IMR-90 (cell line): Measurements from ENCODE around the gene KIAA0232. TPM values are rescaled to one million over a fixed set of nuclear protein-coding genes. Genes with fewer than 3 reads are reported as not detected.
"Not testable (repeated sequence)": the region's sequence is repeated elsewhere in the genome, so short reads cannot be mapped to it uniquely, and the experiment has no call there.

ENCODE experiments used
- ATAC-seq: fragments of 200-7000 bp; cut with Tn5 transposase; 2 replicates; pipeline ENCODE4 v1.9.1; 2020; ENCODE audit warnings: low read depth, mild to moderate bottlenecking, moderate library complexity
- BruUV-seq: library from RNA; stranded (reverse); fragments of 400-500 nt; replicated peaks from 2 replicates; lab custom pipeline; 2021; lab: Mats Ljungman, UMichigan
- CTCF ChIA-PET: fragments of 300-600 bp; formaldehyde crosslinking; extraction: SDS; loops from one replicate; lab custom pipeline; 2021; ENCODE audit warnings: antibody characterized with exemption; lab: Yijun Ruan, JAX
- POLR2A ChIA-PET: fragments of 300-600 bp; sonication (Branson Sonifier 250); formaldehyde crosslinking; loops from one replicate; lab custom pipeline; 2022; ENCODE audit warnings: antibody characterized with exemption; ENCODE audit not compliant: unreplicated experiment; lab: Charles Lee
- DNase-seq: peaks from one replicate; pipeline ENCODE4 v3.0.0; 2013
- H2AFZ ChIP-seq: replicated peaks from 2 replicates; pipeline ENCODE3; 2013; ENCODE audit warnings: low read length, mild to moderate bottlenecking; ENCODE audit not compliant: poor library complexity
- H2AK5ac ChIP-seq: 2 replicates; pipeline ENCODE4 v1.6.1; 2013; ENCODE audit warnings: low read depth, low read length, inconsistent platforms
- H2AK9ac ChIP-seq: replicated peaks from 2 replicates; pipeline ENCODE3; 2013; ENCODE audit warnings: mild to moderate bottlenecking, low read depth, low read length, moderate library complexity; ENCODE audit not compliant: poor library complexity
- H2BK120ac ChIP-seq: 2 replicates; pipeline ENCODE4 v1.6.1; 2013; ENCODE audit warnings: low read depth, low read length, inconsistent platforms
- H2BK15ac ChIP-seq: 3 replicates; pipeline ENCODE4 v1.6.1; 2013; ENCODE audit warnings: low read depth, low read length, inconsistent platforms
- H2BK20ac ChIP-seq: 2 replicates; pipeline ENCODE4 v1.6.1; 2013; ENCODE audit warnings: low read depth, mild to moderate bottlenecking, inconsistent platforms, low read length, moderate library complexity
- H2BK5ac ChIP-seq: 2 replicates; pipeline ENCODE4 v1.6.1; 2013; ENCODE audit warnings: mild to moderate bottlenecking, low read depth, low read length, inconsistent platforms; ENCODE audit not compliant: poor library complexity, severe bottlenecking
- H3K14ac ChIP-seq: replicated peaks from 2 replicates; pipeline ENCODE4 v1.6.1; 2013; ENCODE audit warnings: low read depth, low read length, inconsistent platforms
- H3K18ac ChIP-seq: 2 replicates; pipeline ENCODE4 v1.6.1; 2013; ENCODE audit warnings: low read depth, low read length, control low read depth
- H3K23ac ChIP-seq: 2 replicates; pipeline ENCODE4 v1.6.1; 2013; ENCODE audit warnings: low read depth, low read length, inconsistent platforms
- H3K27ac ChIP-seq: 2 replicates; pipeline ENCODE4 v1.5.1; 2013; ENCODE audit warnings: mild to moderate bottlenecking, control low read depth, low read length; ENCODE audit not compliant: insufficient read depth
- H3K27me3 ChIP-seq: 2 replicates; pipeline ENCODE4 v1.6.1; 2013; ENCODE audit warnings: low read length; ENCODE audit not compliant: control insufficient read depth, insufficient read depth
- H3K36me3 ChIP-seq: 2 replicates; pipeline ENCODE4 v1.6.1; 2013; ENCODE audit warnings: low read length, mixed read lengths; ENCODE audit not compliant: control insufficient read depth, insufficient read depth
- H3K4ac ChIP-seq: 2 replicates; pipeline ENCODE4 v1.6.1; 2013; ENCODE audit warnings: low read depth, low read length, inconsistent platforms
- H3K4me1 ChIP-seq: 2 replicates; pipeline ENCODE4 v1.6.1; 2013; ENCODE audit warnings: low read length, mixed read lengths; ENCODE audit not compliant: control insufficient read depth, insufficient read depth
- H3K4me2 ChIP-seq: 2 replicates; pipeline ENCODE4 v1.6.1; 2013; ENCODE audit warnings: low read depth, mild to moderate bottlenecking, control low read depth, low read length, moderate library complexity
- H3K4me3 ChIP-seq: 2 replicates; pipeline ENCODE4 v1.5.1; 2013; ENCODE audit warnings: low read depth, mild to moderate bottlenecking, control low read depth, low read length, moderate library complexity; ENCODE audit not compliant: insufficient read depth
- H3K56ac ChIP-seq: 2 replicates; pipeline ENCODE4 v1.6.1; 2013; ENCODE audit warnings: low read length, inconsistent platforms; ENCODE audit not compliant: insufficient read depth; ENCODE audit errors: extremely low read depth
- H3K79me1 ChIP-seq, 2 experiments: 2 replicates each; pipeline ENCODE4 v1.6.1; 2013; ENCODE audit warnings: low read length in 2 of 2, inconsistent platforms in 1 of 2, low read depth in 1 of 2
- H3K9ac ChIP-seq: 2 replicates; pipeline ENCODE4 v1.6.1; 2013; ENCODE audit warnings: low read depth, low read length, control low read depth
- H3K9me1 ChIP-seq: 2 replicates; pipeline ENCODE4 v1.6.1; 2013; ENCODE audit warnings: low read length, inconsistent platforms; ENCODE audit not compliant: insufficient read depth
- H3K9me3 ChIP-seq: 2 replicates; pipeline ENCODE4 v1.6.1; 2013; ENCODE audit warnings: low read length; ENCODE audit not compliant: control insufficient read depth, insufficient read depth
- H4K20me1 ChIP-seq: 2 replicates; pipeline ENCODE4 v1.6.1; 2013; ENCODE audit warnings: low read length, inconsistent platforms; ENCODE audit not compliant: insufficient read depth
- H4K5ac ChIP-seq: 2 replicates; pipeline ENCODE4 v1.6.1; 2013; ENCODE audit warnings: mild to moderate bottlenecking, low read depth, low read length, control low read depth
- H4K8ac ChIP-seq, 2 experiments: 2 replicates each; pipeline ENCODE4 v1.6.1; 2013; ENCODE audit warnings: low read depth in 2 of 2, low read length in 2 of 2, control low read depth in 1 of 2, inconsistent platforms in 1 of 2
- H4K91ac ChIP-seq: 2 replicates; pipeline ENCODE4 v1.6.1; 2013; ENCODE audit warnings: low read depth, low read length, inconsistent platforms; ENCODE audit not compliant: insufficient read depth
- WGBS, 2 experiments: methylation state at CpG; one replicate each; pipeline versions ENCODE4 v1.1.5 to v1.1.7; 2013; ENCODE audit warnings: missing lambda C conversion rate in 2 of 2; ENCODE audit not compliant: insufficient read length in 1 of 2; ENCODE audit errors: extremely low coverage in 2 of 2; 5-methylcytosine and 5-hydroxymethylcytosine counted together
- dilution Hi-C: fragments of 300-500 bp; cut with HindIII; formaldehyde crosslinking; loops from one replicate; pipeline ENCODE4 v1.14.3; 2018; ENCODE audit warnings: low sequenced_read_pairs; ENCODE audit not compliant: unreplicated experiment
- in situ Hi-C: fragments of 300-500 bp; cut with MboI; formaldehyde crosslinking; loops from 3 replicates; pipeline ENCODE4 v1.14.3; 2019; ENCODE audit warnings: low sequenced_read_pairs, inconsistent platforms, mixed read lengths
- intact Hi-C: fragments of 100-400 bp; cut with micrococcal nuclease; formaldehyde crosslinking; loops from 2 replicates; pipeline ENCODE4 v1.10.0; 2022
- polyA plus RNA-seq, 3 experiments: library from polyadenylated mRNA; depleted of rRNA; stranded (reverse); fragments of >200 nt; gene quantifications; 2 replicates each; pipeline ENCODE4 v1.2.3, GENCODE V29; 2012; ENCODE audit warnings: low replicate concordance in 1 of 3
- total RNA-seq: library from RNA; depleted of rRNA; stranded (reverse); fragments of >200 nt; gene quantifications from 2 replicates; pipeline ENCODE4 v1.2.3, GENCODE V29; 2012

Gene KIAA0232
- total and polyA plus RNA-seq, 2 of the 4 experiments (the other 2 are of a cell fraction), result 6.8 to 19.5 TPM

- CTCF ChIA-PET, POLR2A ChIA-PET, H3K4me3 ChIP-seq, H2AFZ ChIP-seq, DNase-seq, H3K4me1 ChIP-seq, H3K4ac ChIP-seq, H4K91ac ChIP-seq, H3K23ac ChIP-seq, in situ Hi-C loops, H3K4me2 ChIP-seq, ATAC-seq, H2BK5ac ChIP-seq, H3K14ac ChIP-seq, H2BK20ac ChIP-seq, H4K5ac ChIP-seq, H3K27me3 ChIP-seq, H3K9ac ChIP-seq, intact Hi-C loops, dilution Hi-C loops, H4K8ac ChIP-seq, H2BK15ac ChIP-seq, H2BK120ac ChIP-seq, H3K18ac ChIP-seq, H3K36me3 ChIP-seq, H2AK9ac ChIP-seq, H3K9me3 ChIP-seq, H3K56ac ChIP-seq, H3K27ac ChIP-seq, H2AK5ac ChIP-seq, BruUV-seq: not testable (repeated sequence)
- H3K79me1 ChIP-seq, result peaks cover 28 to 76% of the 10 kb centered on the region in 2 experiments
- H3K9me1 ChIP-seq, result peaks cover 24% of the 10 kb centered on the region
- 100% methylated on average over 1 of the region's 4 CpGs; no CpG with 5 or more reads in 1 of the 2 experiments for WGBS, 2 experiments
- peaks cover 78% of the 10 kb centered on the region for H4K20me1 ChIP-seq
Measured at GRCh38 chr4:6791245-6791644, 8.7 kb downstream of the KIAA0232 start.

DNA sequence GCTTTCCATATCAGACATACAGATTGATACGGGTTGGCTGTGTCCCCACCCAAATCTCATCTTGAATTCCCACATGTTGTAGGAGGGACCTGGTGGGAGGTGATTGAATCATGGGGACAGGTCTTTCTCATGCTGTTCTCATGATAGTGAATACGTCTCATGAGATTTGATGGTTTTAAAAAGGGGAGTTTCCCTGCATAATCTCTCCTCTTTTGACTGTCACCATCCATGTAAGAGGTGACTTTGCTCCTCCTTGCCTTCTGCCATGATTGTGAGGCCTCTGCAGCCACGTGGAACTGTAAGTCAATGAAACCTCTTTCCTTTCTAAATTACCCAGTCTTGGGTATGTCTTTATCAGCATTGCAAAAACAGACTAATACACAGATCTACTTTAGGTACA lies 9.3 kb downstream of the KIAA0232 start:
- H3K9me3 ChIP-seq, H2AK5ac ChIP-seq, H3K56ac ChIP-seq, H4K8ac ChIP-seq, H3K4me3 ChIP-seq, DNase-seq, ATAC-seq, H3K18ac ChIP-seq, H3K4me1 ChIP-seq, H2AFZ ChIP-seq, H3K4me2 ChIP-seq, H4K91ac ChIP-seq, POLR2A ChIA-PET, H3K14ac ChIP-seq, H3K27ac ChIP-seq, intact Hi-C loops, H3K27me3 ChIP-seq, CTCF ChIA-PET, H2BK15ac ChIP-seq, H2AK9ac ChIP-seq, H4K5ac ChIP-seq, dilution Hi-C loops, H3K9ac ChIP-seq, H2BK5ac ChIP-seq, H3K23ac ChIP-seq, H3K4ac ChIP-seq, H2BK20ac ChIP-seq, H3K36me3 ChIP-seq, BruUV-seq, in situ Hi-C loops, H2BK120ac ChIP-seq: not testable (repeated sequence)
- H4K20me1 ChIP-seq, result peaks cover 77% of the 10 kb centered on the region
- WGBS, 2 experiments, result no CpG with 5 or more reads among the region's 3 CpGs
- peaks cover 28 to 78% of the 10 kb centered on the region in 2 experiments for H3K79me1 ChIP-seq
- peaks cover 22% of the 10 kb centered on the region for H3K9me1 ChIP-seq
